Gastrocnemius medialis (tissue), 4 donors: Measurements from ENCODE around the gene CSF3.
A peak's percentile ranks its signal among the peaks of the same experiment; 100 is the strongest.

Source experiments
- POLR2A ChIP-seq, 2 donors: fragments of 450-650 bp; IDR thresholded peaks; one replicate each; pipeline ENCODE4 v1.6.1; 2017; ENCODE audit warnings: antibody characterized with exemption in 2 of 2, mild to moderate bottlenecking in 2 of 2, moderate library complexity in 2 of 2
- TF ChIP-seq, protein P1 (sequence below), 5 experiments: fragments of 450-650 bp in 3 of 5; fragments of 200-600 bp in 2 of 5; sonication (generic) in 2 of 5; IDR thresholded peaks in 4 of 5; conservative IDR thresholded peaks in 1 of 5; 1 replicate in 4 of 5; 2 replicates in 1 of 5; pipeline ENCODE4 v1.5.1; 2016 to 2019; ENCODE audit warnings: antibody characterized with exemption in 5 of 5, mild to moderate bottlenecking in 3 of 5, moderate library complexity in 3 of 5

DNA sequence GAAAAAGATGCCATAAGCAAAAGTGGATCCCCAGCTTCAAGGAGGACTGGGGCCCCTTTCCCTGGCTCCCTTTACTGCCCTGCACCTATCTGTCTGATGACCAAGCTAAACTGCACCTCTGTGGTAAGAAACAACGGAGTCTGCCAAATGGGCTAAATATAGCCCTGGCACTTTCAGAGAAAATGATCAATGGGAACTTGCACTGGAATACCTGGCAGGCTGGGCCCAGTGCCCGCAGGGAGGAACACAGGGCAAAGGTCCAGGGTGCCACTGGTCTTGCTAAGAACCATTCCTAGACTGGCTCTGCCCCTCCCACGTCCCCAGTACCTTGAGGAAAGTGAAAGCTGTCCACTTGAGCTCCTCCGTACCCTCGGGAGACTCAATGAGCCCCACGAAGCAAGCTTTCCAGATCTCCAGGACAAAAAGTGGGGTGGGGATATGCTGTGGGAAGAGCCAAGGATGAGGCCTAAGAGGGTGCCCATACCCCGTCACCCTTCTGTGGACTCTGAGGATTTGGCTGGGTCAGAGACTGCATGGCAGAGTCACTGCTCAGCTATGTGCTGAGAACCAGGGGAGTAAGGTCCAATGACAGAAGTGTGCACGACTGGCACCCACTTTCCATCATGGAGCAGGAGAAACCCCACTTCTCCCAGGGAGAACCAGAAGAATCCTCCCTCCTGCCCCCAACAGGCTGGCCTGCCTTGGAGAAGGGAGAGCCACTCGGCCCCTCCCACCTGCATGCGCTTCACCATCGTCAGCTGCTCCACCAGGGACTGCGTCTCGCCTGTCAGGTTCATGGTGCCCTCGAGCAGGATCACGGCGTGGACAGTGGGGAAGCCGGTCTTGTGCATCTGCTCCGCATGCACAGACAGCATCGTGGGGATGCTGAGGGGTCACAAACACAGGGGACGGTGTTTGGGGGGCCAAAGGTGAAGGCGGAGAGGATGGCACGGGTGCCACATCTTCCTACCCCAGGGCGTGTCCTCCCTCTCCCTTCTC, 17.4 kb downstream of the CSF3 start:
- TF ChIP-seq, protein P1, sequence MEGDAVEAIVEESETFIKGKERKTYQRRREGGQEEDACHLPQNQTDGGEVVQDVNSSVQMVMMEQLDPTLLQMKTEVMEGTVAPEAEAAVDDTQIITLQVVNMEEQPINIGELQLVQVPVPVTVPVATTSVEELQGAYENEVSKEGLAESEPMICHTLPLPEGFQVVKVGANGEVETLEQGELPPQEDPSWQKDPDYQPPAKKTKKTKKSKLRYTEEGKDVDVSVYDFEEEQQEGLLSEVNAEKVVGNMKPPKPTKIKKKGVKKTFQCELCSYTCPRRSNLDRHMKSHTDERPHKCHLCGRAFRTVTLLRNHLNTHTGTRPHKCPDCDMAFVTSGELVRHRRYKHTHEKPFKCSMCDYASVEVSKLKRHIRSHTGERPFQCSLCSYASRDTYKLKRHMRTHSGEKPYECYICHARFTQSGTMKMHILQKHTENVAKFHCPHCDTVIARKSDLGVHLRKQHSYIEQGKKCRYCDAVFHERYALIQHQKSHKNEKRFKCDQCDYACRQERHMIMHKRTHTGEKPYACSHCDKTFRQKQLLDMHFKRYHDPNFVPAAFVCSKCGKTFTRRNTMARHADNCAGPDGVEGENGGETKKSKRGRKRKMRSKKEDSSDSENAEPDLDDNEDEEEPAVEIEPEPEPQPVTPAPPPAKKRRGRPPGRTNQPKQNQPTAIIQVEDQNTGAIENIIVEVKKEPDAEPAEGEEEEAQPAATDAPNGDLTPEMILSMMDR (IDR thresholded peaks at IDR 0.05 in 4 of 5, conservative IDR thresholded peaks at IDR 0.05 in 1 of 5) = no peak
- TF ChIP-seq POLR2A (IDR thresholded peaks at IDR 0.05) = peak in 1 of 2 donors; percentile 19
